ENCODE measurements around the gene SPRR4.
A peak's percentile ranks its signal among the peaks of the same experiment; 100 is the strongest.

The SPRR4 gene

DNA sequence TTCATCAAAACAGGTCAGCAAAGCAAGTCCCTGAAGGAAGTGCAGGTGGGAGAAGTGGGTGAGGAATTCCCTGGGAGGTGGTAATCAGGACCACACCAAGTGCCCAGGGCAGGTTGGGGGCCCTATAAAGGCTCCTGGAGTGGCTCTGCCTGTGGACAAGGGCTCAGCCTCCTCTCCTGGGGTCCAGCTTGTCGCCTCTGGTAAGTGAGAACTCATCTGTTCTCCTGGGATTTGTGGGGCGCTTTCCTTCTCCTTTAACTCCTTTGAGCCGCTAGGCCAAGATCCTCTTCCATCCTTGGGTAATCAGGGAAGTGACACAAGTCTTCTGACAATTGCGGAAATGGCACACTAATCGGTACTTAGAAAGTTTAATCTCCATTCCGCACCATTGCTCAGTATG is at the start of gene SPRR4:
Gene SPRR4, plus strand, starts transcription at position 154 of the 400 bp plus-strand sequence. CDS start 1,243 bp downstream, outside the sequence.
- Histone ChIP-seq H3K36me3 (replicated peaks; ENCODE audit: low read depth, low read length) (no peaks in the 10 kb centered on the region), H3K4me1 (ENCODE audit: low read length) (peaks cover 49% of the 10 kb centered on the region), H3K27ac (ENCODE audit: low read length) (no peak within 1 kb of the TSS), H3K9me3 (ENCODE audit: insufficient read depth, low read length) (no peaks in the 10 kb centered on the region), H3K79me2 (ENCODE audit: low read length) (no peaks in the 10 kb centered on the region), H3K4me3 (ENCODE audit: low read length) (no peak within 1 kb of the TSS), H3K9ac (ENCODE audit: low read length) (no peak within 1 kb of the TSS), H4K20me1 (ENCODE audit: insufficient read depth, low read length) (no peaks in the 10 kb centered on the region), H3K4me2 (ENCODE audit: low read length) (peak within 1 kb of the TSS; percentile 71), H2AFZ (ENCODE audit: low read depth, low read length) (no peak within 1 kb of the TSS), H3K27me3 (ENCODE audit: low read depth, low read length) (peaks cover 37% of the 10 kb centered on the region)
- TF ChIP-seq CTCF (IDR thresholded peaks at IDR 0.05; ENCODE audit: low read depth, low read length) = no peak
- TF ChIP-seq EZH2phosphoT487 (IDR thresholded peaks at IDR 0.05; ENCODE audit: low read depth) = no peak

DNA sequence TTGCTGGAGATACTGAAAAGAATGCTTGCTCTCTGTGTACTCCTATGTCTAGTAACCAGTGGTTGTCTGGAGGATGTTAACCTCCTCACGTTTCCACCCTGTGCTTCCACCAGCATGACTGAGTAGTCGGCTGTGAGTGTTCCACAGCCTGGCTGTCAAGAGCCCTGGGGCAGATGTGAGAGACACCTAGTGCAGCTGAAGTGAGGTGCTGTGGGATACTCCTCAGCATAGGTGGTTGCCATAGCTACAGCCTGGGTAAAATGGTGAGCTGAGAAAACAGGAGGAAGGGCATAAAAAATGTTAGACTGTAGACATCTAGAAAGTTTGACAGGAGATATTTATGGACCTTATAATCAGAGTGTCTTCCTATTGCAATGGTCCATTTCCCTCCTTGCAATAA is 46.3 kb upstream of the SPRR4 start:
- Histone ChIP-seq H3K9me3 (ENCODE audit: insufficient read depth, low read length) (no peaks in the 10 kb centered on the region), H3K36me3 (replicated peaks; ENCODE audit: low read depth, low read length) (no peaks in the 10 kb centered on the region), H2AFZ (ENCODE audit: low read depth, low read length) (no peak overlapping the region), H3K4me3 (ENCODE audit: low read length) (no peak overlapping the region), H3K79me2 (ENCODE audit: low read length) (no peaks in the 10 kb centered on the region), H4K20me1 (ENCODE audit: insufficient read depth, low read length) (no peaks in the 10 kb centered on the region), H3K4me2 (ENCODE audit: low read length) (no peak overlapping the region), H3K27ac (ENCODE audit: low read length) (no peak overlapping the region), H3K4me1 (ENCODE audit: low read length) (no peaks in the 10 kb centered on the region), H3K27me3 (ENCODE audit: low read depth, low read length) (peaks cover 56% of the 10 kb centered on the region), H3K9ac (ENCODE audit: low read length) (no peak overlapping the region)
- TF ChIP-seq CTCF (IDR thresholded peaks at IDR 0.05; ENCODE audit: low read depth, low read length) (no peak), EZH2phosphoT487 (IDR thresholded peaks at IDR 0.05; ENCODE audit: low read depth) (no peak)

DNA sequence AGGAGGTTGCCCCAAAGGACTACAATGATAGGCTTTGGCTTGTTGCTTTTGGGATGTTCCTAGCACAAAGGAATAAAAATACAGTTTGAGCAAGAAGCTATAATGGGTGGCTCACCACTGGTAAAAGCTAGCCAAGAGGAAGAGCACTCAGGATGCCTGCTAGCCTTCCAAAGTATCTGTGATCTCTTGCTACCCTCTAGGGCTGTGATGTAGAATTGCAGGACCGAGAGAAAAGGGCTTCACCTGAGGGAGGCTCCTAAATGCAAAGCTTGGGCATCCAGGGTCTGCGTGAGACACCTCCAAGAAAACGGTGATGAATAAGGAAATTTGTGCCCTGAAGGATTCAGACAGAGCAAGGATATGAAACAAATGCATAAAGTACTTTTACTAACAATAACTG is 44.4 kb upstream of the SPRR4 start:
- H3K27ac ChIP-seq (ENCODE audit: low read length) = no peak overlapping the region
- H3K9ac ChIP-seq (ENCODE audit: low read length) = no peak overlapping the region

DNA sequence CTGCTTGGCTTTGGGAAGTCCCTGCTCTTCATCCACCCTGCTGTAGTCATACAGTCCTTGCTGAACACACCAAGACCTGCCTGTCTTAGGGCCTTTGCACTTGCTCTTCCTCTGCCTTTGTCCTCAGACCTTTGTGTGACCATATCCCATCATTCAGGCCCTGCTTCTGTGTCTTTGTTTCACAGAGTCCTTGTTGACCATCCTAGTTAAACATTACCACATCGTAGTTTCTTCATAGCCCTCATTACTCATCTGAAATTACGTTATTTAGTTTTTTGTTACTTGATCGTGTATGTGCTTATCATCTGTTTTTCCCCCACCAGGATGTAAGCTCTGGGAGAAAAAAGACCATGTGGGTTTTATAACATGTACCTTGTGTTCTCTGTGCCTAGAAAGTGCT is 41.8 kb upstream of the SPRR4 start:
- H3K9me3 ChIP-seq (ENCODE audit: insufficient read depth, low read length) = no peaks in the 10 kb centered on the region
- no peak overlapping the region for H3K9ac ChIP-seq (ENCODE audit: low read length)
- TF ChIP-seq EZH2phosphoT487 (IDR thresholded peaks at IDR 0.05; ENCODE audit: low read depth) = no peak
- TF ChIP-seq CTCF (IDR thresholded peaks at IDR 0.05; ENCODE audit: low read depth, low read length) = no peak
- no peaks in the 10 kb centered on the region for H3K36me3 ChIP-seq (replicated peaks; ENCODE audit: low read depth, low read length)
- H3K27ac ChIP-seq (ENCODE audit: low read length) = no peak overlapping the region
- no peaks in the 10 kb centered on the region for H4K20me1 ChIP-seq (ENCODE audit: insufficient read depth, low read length)
- no peaks in the 10 kb centered on the region for H3K79me2 ChIP-seq (ENCODE audit: low read length)
- H3K4me2 ChIP-seq (ENCODE audit: low read length) = no peak overlapping the region
- H3K4me3 ChIP-seq (ENCODE audit: low read length) = no peak overlapping the region
- peaks cover 44% of the 10 kb centered on the region for H3K27me3 ChIP-seq (ENCODE audit: low read depth, low read length)
- H3K4me1 ChIP-seq (ENCODE audit: low read length) = no peaks in the 10 kb centered on the region
- no peak overlapping the region for H2AFZ ChIP-seq (ENCODE audit: low read depth, low read length)

More for the DNA sequence above, 44.4 kb upstream of the SPRR4 start:
- no peaks in the 10 kb centered on the region for H3K4me1 ChIP-seq (ENCODE audit: low read length)
- no peaks in the 10 kb centered on the region for H3K79me2 ChIP-seq (ENCODE audit: low read length)
- no peaks in the 10 kb centered on the region for H3K36me3 ChIP-seq (replicated peaks; ENCODE audit: low read depth, low read length)
- no peaks in the 10 kb centered on the region for H3K9me3 ChIP-seq (ENCODE audit: insufficient read depth, low read length)
- H3K27me3 ChIP-seq (ENCODE audit: low read depth, low read length) = peaks cover 46% of the 10 kb centered on the region
- TF ChIP-seq EZH2phosphoT487 (IDR thresholded peaks at IDR 0.05; ENCODE audit: low read depth) (no peak), CTCF (IDR thresholded peaks at IDR 0.05; ENCODE audit: low read depth, low read length) (peak; percentile 70)
- no peak overlapping the region for H2AFZ ChIP-seq (ENCODE audit: low read depth, low read length)
- H3K4me3 ChIP-seq (ENCODE audit: low read length) = no peak overlapping the region
- no peak overlapping the region for H3K4me2 ChIP-seq (ENCODE audit: low read length)
- H4K20me1 ChIP-seq (ENCODE audit: insufficient read depth, low read length) = no peaks in the 10 kb centered on the region
